ENCODE measurements around the gene PARVB. TPM values are rescaled to one million over a fixed set of nuclear protein-coding genes. Genes with fewer than 3 reads are reported as not detected.

Gene PARVB
- total and polyA plus RNA-seq, 9 of the 15 experiments (the other 6 are each of a cell fraction or from before 2014, with no cell fraction given): 1.1 to 59.2 (median 29.2) TPM

- no peak overlapping the region for H3K4me2 ChIP-seq (ENCODE audit: insufficient read depth, low read length)
- H3K9me1 ChIP-seq (ENCODE audit: control insufficient read depth, insufficient read depth, low read length): no peaks in the 10 kb centered on the region
- H3K27me3 ChIP-seq (ENCODE audit: control insufficient read depth in 2 of 2, insufficient read depth in 2 of 2, low read length in 2 of 2): no peaks in the 10 kb centered on the region
- H3K4me3 ChIP-seq: no peak overlapping the region
- BruUV-seq (replicated peaks): no TSS peak
- H3K36me3 ChIP-seq (ENCODE audit: control insufficient read depth, insufficient read depth, low read length): no peaks in the 10 kb centered on the region
- H3K9ac ChIP-seq (ENCODE audit: insufficient read depth in 1 of 2, low read depth in 2 of 2, low read length in 2 of 2): no peak overlapping the region
- in situ Hi-C loops (cut with MboI) (no loop called here), intact Hi-C loops (cut with micrococcal nuclease) (no loop called here)
- no peaks in the 10 kb centered on the region for H3K9me3 ChIP-seq (replicated peaks; ENCODE audit: control insufficient read depth, insufficient read depth, low read depth, low read length)
- ATAC-seq: no peak
- peaks cover 3 to 18% of the 10 kb centered on the region in 2 experiments; a peak in 4 of 5 replicates for H3K4me1 ChIP-seq (replicated peaks in 1 of 2; ENCODE audit: control insufficient read depth in 2 of 2, insufficient read depth in 2 of 2, low read length in 2 of 2)
- H4K20me1 ChIP-seq (replicated peaks; ENCODE audit: control insufficient read depth, insufficient read depth, low read length): 0 out of 2 replicates have a peak, but pooled peaks cover 2% of the 10 kb centered on the region
- WGBS (ENCODE audit: insufficient coverage, low coverage, missing lambda C conversion rate): 96% methylated on average over 6 of the region's 8 CpGs
- no peak overlapping the region for H3K27ac ChIP-seq (ENCODE audit: extremely low read depth, low read depth, low read length)
- H2AFZ ChIP-seq (ENCODE audit: low read depth, low read length): no peak overlapping the region
- TF ChIP-seq E2F6 (IDR thresholded peaks at IDR 0.05; ENCODE audit: borderline replicate concordance in 1 of 2, extremely low read depth in 1 of 2, insufficient read depth in 1 of 2, insufficient read length in 1 of 2, low read depth in 1 of 2, low read length in 1 of 2, poor library complexity in 1 of 2, severe bottlenecking in 1 of 2): no peak
- no peak for TF ChIP-seq BRF1 (IDR thresholded peaks at IDR 0.05; ENCODE audit: borderline replicate concordance, extremely low read depth, insufficient read length)
- TF ChIP-seq ZNF253 (CRISPR knock-in tag; conservative IDR thresholded peaks at IDR 0.05): no peak
- no peak for TF ChIP-seq BCL6 (CRISPR knock-in tag; IDR thresholded peaks at IDR 0.05)
- TF ChIP-seq NELFE (IDR thresholded peaks at IDR 0.05; ENCODE audit: insufficient read depth, insufficient read length): no peak
- POLR2A ChIA-PET: interaction anchor here (3.0 kb wide), 1 partner anchor 13 kb away, joined by 13 read pairs; no protein-coding TSS in a partner anchor
- no peak for FAIRE-seq
- CTCF ChIA-PET (ENCODE audit: low intra/inter-chr PET ratio): no interaction called here
- peaks cover 16% of the 10 kb centered on the region for H3K79me2 ChIP-seq (ENCODE audit: control insufficient read depth, insufficient read depth, low read length)
- DNase-seq (ENCODE audit: extremely low read depth in 1 of 4, low spot score in 3 of 4): no peak
Measured at GRCh38 chr22:44039566-44040171, 15.6 kb downstream of the PARVB start.
